HFFc6 (cell line): ENCODE data around the gene TPX2. TPM values are rescaled to one million over a fixed set of nuclear protein-coding genes. Genes with fewer than 3 reads are reported as not detected.
A peak's percentile ranks its signal among the peaks of the same experiment; 100 is the strongest.

Source experiments
- DNase-seq: peaks from one replicate; pipeline ENCODE4 v3.0.0-alpha.2; 2018
- H3K27ac Mint-ChIP-seq: 2 replicates; pipeline ENCODE4 v1.8.0; 2020; ENCODE audit warnings: mild to moderate bottlenecking, mixed read lengths
- H3K27me3 Mint-ChIP-seq: 2 replicates; pipeline ENCODE4 v1.8.0; 2021; ENCODE audit warnings: mild to moderate bottlenecking, moderate library complexity, mixed read lengths; ENCODE audit not compliant: insufficient read depth
- H3K36me3 Mint-ChIP-seq: 2 replicates; pipeline ENCODE4 v1.8.0; 2021; ENCODE audit warnings: low read depth, mixed read lengths
- H3K4me1 Mint-ChIP-seq: 2 replicates; pipeline ENCODE4 v1.8.0; 2020; ENCODE audit warnings: low read depth, mixed read lengths
- H3K4me3 Mint-ChIP-seq: 2 replicates; pipeline ENCODE4 v1.8.0; 2020; ENCODE audit warnings: mild to moderate bottlenecking, moderate library complexity, mixed read lengths
- H3K9me3 Mint-ChIP-seq: 2 replicates; pipeline ENCODE4 v1.8.0; 2020; ENCODE audit warnings: mild to moderate bottlenecking, mixed read lengths
- total RNA-seq, 6 experiments: library from RNA; stranded (reverse); fragmentation: NEBNext Ultra II Directional; extraction: Animal tissue kit (Norgen Biotek cat#: 25700); gene quantifications; 2 replicates in 1 of 6; 3 replicates in 5 of 6; pipeline ENCODE4 v1.2.3, GENCODE V29; 2021
- TF ChIP-seq, protein P1 (sequence below): fragments of 200-600 bp; sonication (generic); IDR thresholded peaks from 2 replicates; pipeline ENCODE4 v1.5.0; 2021; ENCODE audit warnings: antibody characterized with exemption, mild to moderate bottlenecking

The TPX2 gene
- total RNA-seq, 6 experiments from 2014 or later, result 51.0 to 117 (median 107) TPM

DNA sequence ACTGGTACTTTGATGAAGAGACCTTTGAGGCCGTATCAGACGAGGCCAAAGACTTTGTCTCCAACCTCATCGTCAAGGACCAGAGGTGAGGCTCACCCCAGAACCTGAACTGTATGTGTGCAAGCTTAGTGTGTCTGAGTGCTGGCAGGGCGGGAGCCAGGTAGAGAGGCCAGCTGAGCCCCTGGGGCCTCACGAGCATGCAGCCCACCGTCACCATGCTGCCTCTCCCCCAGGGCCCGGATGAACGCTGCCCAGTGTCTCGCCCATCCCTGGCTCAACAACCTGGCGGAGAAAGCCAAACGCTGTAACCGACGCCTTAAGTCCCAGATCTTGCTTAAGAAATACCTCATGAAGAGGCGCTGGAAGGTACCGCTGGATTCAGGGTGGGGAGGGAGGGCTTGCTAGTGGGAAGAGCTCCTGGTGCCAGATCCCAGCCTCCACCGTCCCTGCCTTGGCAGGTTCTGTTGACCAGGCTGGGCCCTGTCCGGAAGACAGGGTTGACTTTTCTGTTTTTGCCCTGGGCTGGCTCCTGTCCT lies 92.7 kb downstream of the TPX2 start:
- H3K9me3 Mint-ChIP-seq, result no peaks in the 10 kb centered on the region
- H3K4me1 Mint-ChIP-seq, result no peaks in the 10 kb centered on the region
- peaks cover 5% of the 10 kb centered on the region for H3K27me3 Mint-ChIP-seq
- TF ChIP-seq, protein P1, sequence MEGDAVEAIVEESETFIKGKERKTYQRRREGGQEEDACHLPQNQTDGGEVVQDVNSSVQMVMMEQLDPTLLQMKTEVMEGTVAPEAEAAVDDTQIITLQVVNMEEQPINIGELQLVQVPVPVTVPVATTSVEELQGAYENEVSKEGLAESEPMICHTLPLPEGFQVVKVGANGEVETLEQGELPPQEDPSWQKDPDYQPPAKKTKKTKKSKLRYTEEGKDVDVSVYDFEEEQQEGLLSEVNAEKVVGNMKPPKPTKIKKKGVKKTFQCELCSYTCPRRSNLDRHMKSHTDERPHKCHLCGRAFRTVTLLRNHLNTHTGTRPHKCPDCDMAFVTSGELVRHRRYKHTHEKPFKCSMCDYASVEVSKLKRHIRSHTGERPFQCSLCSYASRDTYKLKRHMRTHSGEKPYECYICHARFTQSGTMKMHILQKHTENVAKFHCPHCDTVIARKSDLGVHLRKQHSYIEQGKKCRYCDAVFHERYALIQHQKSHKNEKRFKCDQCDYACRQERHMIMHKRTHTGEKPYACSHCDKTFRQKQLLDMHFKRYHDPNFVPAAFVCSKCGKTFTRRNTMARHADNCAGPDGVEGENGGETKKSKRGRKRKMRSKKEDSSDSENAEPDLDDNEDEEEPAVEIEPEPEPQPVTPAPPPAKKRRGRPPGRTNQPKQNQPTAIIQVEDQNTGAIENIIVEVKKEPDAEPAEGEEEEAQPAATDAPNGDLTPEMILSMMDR, result no peak
- no peaks in the 10 kb centered on the region for H3K36me3 Mint-ChIP-seq
- H3K27ac Mint-ChIP-seq, result no peak overlapping the region
- no peak for DNase-seq
- no peak overlapping the region for H3K4me3 Mint-ChIP-seq

DNA sequence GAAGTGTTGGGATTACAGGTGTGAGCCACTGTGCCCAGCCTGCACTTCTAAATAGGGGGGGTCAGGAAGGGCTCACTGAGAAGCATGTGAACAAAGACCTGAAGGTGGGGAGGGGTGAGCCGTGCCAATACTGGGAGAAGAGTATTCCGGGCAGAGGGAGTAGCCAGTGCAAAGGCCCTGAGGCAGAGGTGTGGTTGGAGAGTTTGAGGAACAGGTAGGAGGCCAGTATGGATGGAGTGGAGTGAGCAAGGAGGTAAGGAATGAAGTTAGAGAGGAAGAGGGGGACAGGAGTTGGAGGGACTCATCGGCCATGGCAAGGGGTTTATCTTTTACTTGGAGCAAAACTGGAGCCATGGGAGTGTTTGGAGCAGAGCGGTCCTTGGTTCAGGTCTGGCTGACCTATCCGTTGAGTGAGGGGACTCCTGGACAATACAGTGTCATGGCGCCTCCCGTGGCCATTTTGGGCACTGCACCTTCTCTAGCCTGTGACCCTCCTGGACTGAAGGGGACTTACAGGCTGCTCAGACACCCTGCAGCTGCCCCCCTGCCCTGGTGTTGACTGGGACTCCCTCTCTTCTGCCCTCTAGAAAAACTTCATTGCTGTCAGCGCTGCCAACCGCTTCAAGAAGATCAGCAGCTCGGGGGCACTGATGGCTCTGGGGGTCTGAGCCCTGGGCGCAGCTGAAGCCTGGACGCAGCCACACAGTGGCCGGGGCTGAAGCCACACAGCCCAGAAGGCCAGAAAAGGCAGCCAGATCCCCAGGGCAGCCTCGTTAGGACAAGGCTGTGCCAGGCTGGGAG lies 94.2 kb downstream of the TPX2 start:
- Mint-ChIP-seq H3K9me3 (no peaks in the 10 kb centered on the region), H3K27me3 (peaks cover 5% of the 10 kb centered on the region), H3K4me3 (no peak overlapping the region), H3K4me1 (no peaks in the 10 kb centered on the region), H3K27ac (no peak overlapping the region), H3K36me3 (no peaks in the 10 kb centered on the region)
- TF ChIP-seq, protein P1, result peak; percentile 92
- DNase-seq, result no peak

DNA sequence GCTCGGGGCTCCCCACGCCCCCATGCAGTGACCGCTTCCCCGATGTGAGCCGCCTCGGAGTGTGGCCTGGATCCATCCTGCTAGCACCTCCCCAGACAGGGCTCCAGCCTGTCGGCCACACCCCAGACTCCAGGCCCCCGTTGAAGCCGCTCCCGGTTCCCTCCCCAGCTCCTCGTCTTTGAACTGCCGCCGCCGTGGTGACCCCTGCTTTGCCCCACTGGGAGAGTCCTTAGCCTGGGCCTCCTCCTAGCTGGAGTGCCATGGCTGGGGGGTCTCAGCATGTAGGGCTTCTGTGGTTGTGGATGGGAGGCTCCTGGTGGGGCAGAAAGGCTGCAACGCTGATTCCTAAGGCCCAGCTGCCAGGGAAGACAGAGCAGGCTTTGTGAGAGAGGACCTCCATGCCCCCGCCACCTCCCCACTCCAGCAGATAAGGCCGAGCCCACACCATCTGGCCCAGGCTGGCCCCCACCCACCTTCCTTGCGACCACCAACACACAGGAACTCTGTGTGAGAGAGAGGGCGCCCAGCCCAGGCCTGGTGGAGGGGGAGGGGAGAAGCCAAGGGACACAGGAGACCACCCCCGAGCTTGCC lies 94.9 kb downstream of the TPX2 start:
- no peak for DNase-seq
- H3K27me3 Mint-ChIP-seq, result no peaks in the 10 kb centered on the region; the same call in 1 of the 2 replicates
- TF ChIP-seq, protein P1, result no peak
- H3K4me1 Mint-ChIP-seq, result no peaks in the 10 kb centered on the region
- H3K4me3 Mint-ChIP-seq, result no peak overlapping the region
- H3K36me3 Mint-ChIP-seq, result no peaks in the 10 kb centered on the region
- no peaks in the 10 kb centered on the region for H3K9me3 Mint-ChIP-seq
- no peak overlapping the region for H3K27ac Mint-ChIP-seq

DNA sequence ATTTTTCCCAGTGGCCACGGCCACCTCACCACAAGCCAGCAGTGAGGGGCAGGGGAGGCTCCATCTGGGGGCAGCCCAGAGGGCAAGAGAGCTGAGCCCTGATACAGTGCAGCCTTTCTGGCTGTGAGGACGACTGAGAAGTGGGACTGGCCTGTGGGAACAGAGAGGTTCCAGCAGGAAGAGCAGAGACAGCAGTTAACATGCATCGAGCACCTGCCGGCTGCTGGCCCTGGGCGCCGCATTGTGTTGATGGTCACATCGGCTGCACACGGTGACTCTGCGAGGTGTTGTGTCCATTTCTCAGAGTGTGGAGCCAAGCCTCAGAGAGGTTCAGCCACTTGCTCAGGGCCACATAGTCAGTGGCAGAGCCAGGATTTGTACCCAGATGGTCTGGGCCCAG lies 96.5 kb downstream of the TPX2 start:
- H3K36me3 Mint-ChIP-seq, result no peaks in the 10 kb centered on the region
- TF ChIP-seq, protein P1, result no peak
- no peak overlapping the region for H3K4me3 Mint-ChIP-seq
- no peak overlapping the region for H3K27ac Mint-ChIP-seq
- DNase-seq, result no peak
- no peaks in the 10 kb centered on the region; the same call in 1 of the 2 replicates for H3K27me3 Mint-ChIP-seq
- peaks cover 2% of the 10 kb centered on the region; the same call in 1 of the 2 replicates for H3K4me1 Mint-ChIP-seq
- no peaks in the 10 kb centered on the region for H3K9me3 Mint-ChIP-seq

DNA sequence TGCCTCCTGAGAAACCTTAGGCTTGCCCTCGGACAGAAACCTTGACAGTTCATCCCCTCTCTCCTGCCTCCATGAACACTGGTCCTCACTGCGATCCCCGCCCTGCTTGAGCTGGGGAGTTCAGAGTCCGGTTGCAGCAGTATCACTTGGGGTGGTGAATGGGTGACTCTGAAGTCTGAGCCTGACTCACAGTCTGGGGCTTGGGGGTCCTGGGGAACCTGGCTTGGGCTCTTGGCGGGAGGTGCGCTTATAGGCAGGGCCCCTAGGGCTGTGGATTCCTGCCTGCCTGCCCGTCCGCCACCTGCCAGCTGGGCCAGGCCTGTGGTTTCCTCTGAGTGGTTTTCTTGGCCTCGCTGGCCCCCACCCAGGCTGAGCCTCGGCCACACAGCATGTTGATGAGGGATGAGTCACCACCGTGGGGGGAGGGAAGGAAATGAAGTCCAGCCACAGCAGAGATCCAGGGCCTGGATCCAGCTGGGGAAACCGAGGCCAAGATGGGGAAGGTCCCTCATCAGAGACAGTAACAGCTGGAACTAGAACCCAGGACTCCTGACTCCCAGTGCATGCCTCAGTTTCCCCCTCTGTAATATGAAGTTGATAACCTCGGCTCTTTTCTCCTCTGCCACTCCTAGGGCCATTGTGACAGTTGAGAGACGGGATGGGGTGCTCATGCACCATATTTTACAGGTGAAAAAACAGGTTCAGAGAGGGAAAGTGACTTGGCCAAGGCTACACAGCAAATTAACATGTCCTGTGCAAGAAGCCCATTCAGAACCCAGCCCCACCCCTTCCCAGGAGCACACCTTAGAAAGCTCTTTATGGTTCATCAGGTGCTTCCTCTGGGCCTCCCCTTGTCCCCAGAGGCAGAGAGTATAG lies 97.1 kb downstream of the TPX2 start:
- H3K36me3 Mint-ChIP-seq, result no peaks in the 10 kb centered on the region
- TF ChIP-seq, protein P1, result no peak
- H3K9me3 Mint-ChIP-seq, result no peaks in the 10 kb centered on the region
- peaks cover 8% of the 10 kb centered on the region; the same call in 1 of the 2 replicates for H3K4me1 Mint-ChIP-seq
- H3K4me3 Mint-ChIP-seq, result peak overlapping the region; percentile 62
- H3K27me3 Mint-ChIP-seq, result no peaks in the 10 kb centered on the region; the same call in 1 of the 2 replicates
- peak overlapping the region; percentile 64 for H3K27ac Mint-ChIP-seq
- DNase-seq, result peak; percentile 86
